ENCODE data around the gene FOXJ1. TPM values are rescaled to one million over a fixed set of nuclear protein-coding genes. Genes with fewer than 3 reads are reported as not detected.

Gene FOXJ1
- total RNA-seq, 1 experiment from 2014 or later, result 0.26 TPM

- CTCF ChIA-PET, result no interaction called here
- ATAC-seq, result no peak
- H3K4me1 ChIP-seq (ENCODE audit: insufficient read depth, low read length), result no peaks in the 10 kb centered on the region
- H3F3A ChIP-seq (ENCODE audit: low read length, unreplicated experiment), result no peaks in the 10 kb centered on the region
- TF ChIP-seq, protein P1, sequence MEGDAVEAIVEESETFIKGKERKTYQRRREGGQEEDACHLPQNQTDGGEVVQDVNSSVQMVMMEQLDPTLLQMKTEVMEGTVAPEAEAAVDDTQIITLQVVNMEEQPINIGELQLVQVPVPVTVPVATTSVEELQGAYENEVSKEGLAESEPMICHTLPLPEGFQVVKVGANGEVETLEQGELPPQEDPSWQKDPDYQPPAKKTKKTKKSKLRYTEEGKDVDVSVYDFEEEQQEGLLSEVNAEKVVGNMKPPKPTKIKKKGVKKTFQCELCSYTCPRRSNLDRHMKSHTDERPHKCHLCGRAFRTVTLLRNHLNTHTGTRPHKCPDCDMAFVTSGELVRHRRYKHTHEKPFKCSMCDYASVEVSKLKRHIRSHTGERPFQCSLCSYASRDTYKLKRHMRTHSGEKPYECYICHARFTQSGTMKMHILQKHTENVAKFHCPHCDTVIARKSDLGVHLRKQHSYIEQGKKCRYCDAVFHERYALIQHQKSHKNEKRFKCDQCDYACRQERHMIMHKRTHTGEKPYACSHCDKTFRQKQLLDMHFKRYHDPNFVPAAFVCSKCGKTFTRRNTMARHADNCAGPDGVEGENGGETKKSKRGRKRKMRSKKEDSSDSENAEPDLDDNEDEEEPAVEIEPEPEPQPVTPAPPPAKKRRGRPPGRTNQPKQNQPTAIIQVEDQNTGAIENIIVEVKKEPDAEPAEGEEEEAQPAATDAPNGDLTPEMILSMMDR (conservative IDR thresholded peaks at IDR 0.05; ENCODE audit: low read depth, low read length), result no peak
- TF ChIP-seq EZH2 (IDR thresholded peaks at IDR 0.05; ENCODE audit: low read length, unreplicated experiment), result no peak
- no peak for TF ChIP-seq EZH2phosphoT487 (IDR thresholded peaks at IDR 0.05; ENCODE audit: borderline replicate concordance, low read length)
- H3K4me3 ChIP-seq (ENCODE audit: low read length), result no peak overlapping the region
- BruUV-seq (replicated peaks), result no TSS peak
- H2AFZ ChIP-seq (ENCODE audit: low read length), result no peak overlapping the region
- H3K27ac ChIP-seq (ENCODE audit: low read length), result no peak overlapping the region
- H3K9me2 ChIP-seq (replicated peaks; ENCODE audit: low read length), result no peaks in the 10 kb centered on the region
- no peak overlapping the region for H3K4me2 ChIP-seq (ENCODE audit: low read length)
- H3K9me3 ChIP-seq (ENCODE audit: low read length), result no peaks in the 10 kb centered on the region
- POLR2A ChIA-PET (ENCODE audit: unreplicated experiment), result no interaction called here
- H3K36me3 ChIP-seq (ENCODE audit: low read depth, low read length), result peaks cover 65% of the 10 kb centered on the region
- intact Hi-C loops (cut with micrococcal nuclease), result no loop called here
- H3K79me2 ChIP-seq (ENCODE audit: low read length), result no peaks in the 10 kb centered on the region
- H3K9ac ChIP-seq (ENCODE audit: low read length), result no peak overlapping the region
- H3K27me3 ChIP-seq (ENCODE audit: low read length), result no peaks in the 10 kb centered on the region
- no peaks in the 10 kb centered on the region for H4K20me1 ChIP-seq (ENCODE audit: low read length)
- no peak for DNase-seq
Observed at GRCh38 chr17:76090517-76091129, 50.4 kb downstream of the FOXJ1 start.

DNA sequence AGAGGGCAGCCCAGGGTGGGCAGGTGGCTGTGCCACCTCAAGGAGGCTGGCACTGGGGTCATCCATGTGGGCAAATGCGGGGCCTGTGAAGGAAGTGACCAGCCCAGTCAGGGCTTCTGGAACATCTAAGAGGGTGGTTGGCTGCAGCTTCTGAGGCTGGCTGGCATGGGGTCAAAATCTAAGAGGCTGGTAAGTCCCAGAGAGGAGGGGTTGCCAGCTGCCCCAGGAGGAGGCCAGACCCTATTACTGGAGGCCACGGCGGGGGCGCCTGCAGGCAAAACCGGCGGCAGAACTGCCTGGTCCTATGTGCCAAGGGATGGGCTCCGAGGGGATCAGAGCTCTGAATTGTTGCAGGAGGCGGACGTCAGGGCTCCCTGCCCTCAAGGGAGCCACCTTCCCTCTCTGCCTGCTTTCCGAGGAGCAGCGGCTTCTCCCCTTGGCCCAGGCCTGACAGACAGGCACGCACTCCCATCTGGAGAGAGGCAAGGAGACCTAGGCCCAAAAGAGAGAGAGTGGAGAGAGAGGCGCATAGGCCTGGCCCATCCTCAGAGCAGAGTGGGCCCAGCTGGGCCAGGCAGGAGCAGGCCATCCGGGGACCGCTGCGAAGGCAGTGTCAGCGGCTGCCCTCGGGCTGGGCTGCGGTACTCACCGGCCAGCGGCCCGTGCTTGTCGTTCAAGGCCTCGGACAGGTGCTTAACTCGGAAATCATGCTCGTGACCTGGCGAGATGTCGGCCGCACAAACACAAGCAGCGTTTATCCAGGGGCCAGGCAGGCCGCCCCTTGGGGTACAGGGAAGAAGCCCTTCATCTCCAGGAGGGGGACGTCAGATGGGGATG, 51.1 kb downstream of the FOXJ1 start:
- Histone ChIP-seq H3K4me2 (ENCODE audit: low read length) (no peak overlapping the region), H3K79me2 (ENCODE audit: low read length) (no peaks in the 10 kb centered on the region), H3K9me2 (replicated peaks; ENCODE audit: low read length) (no peaks in the 10 kb centered on the region), H3K9me3 (ENCODE audit: low read length) (no peaks in the 10 kb centered on the region), H3K4me1 (ENCODE audit: insufficient read depth, low read length) (no peaks in the 10 kb centered on the region), H4K20me1 (ENCODE audit: low read length) (no peaks in the 10 kb centered on the region), H3K27ac (ENCODE audit: low read length) (no peak overlapping the region), H3K4me3 (ENCODE audit: low read length) (no peak overlapping the region), H3K36me3 (ENCODE audit: low read depth, low read length) (peaks cover 67% of the 10 kb centered on the region), H2AFZ (ENCODE audit: low read length) (no peak overlapping the region), H3K27me3 (ENCODE audit: low read length) (no peaks in the 10 kb centered on the region), H3F3A (ENCODE audit: low read length, unreplicated experiment) (no peaks in the 10 kb centered on the region), H3K9ac (ENCODE audit: low read length) (no peak overlapping the region)
- intact Hi-C loops (cut with micrococcal nuclease), result no loop called here
- TF ChIP-seq, protein P1 (conservative IDR thresholded peaks at IDR 0.05; ENCODE audit: low read depth, low read length), result no peak
- TF ChIP-seq EZH2 (IDR thresholded peaks at IDR 0.05; ENCODE audit: low read length, unreplicated experiment), result no peak
- TF ChIP-seq EZH2phosphoT487 (IDR thresholded peaks at IDR 0.05; ENCODE audit: borderline replicate concordance, low read length), result no peak
- no TSS peak for BruUV-seq (replicated peaks)
- no peak for ATAC-seq
- POLR2A ChIA-PET (ENCODE audit: unreplicated experiment), result no interaction called here
- CTCF ChIA-PET, result no interaction called here
- DNase-seq, result no peak

Data from PC-3 (cell line).